A673 (cell line): ENCODE data around the gene USP15.

Experiments
- CTCF ChIP-seq: fragments of 300-800, 200-600 bp; sonication (generic); conservative IDR thresholded peaks from 2 replicates; pipeline ENCODE4 v1.5.1; 2017; ENCODE audit warnings: low read depth, mild to moderate bottlenecking, antibody characterized with exemption, low read length, moderate library complexity, mixed read lengths
- EZH2 ChIP-seq: fragments of 200-600 bp; sonication (generic); IDR thresholded peaks from 2 replicates; pipeline ENCODE4 v1.6.1; 2017; ENCODE audit warnings: borderline replicate concordance, low read depth, mild to moderate bottlenecking, mixed read lengths, antibody characterized with exemption, low read length; ENCODE audit not compliant: poor library complexity, severe bottlenecking

GRCh38 chr12:62346817-62347216, 86.6 kb downstream of the USP15 start:
- TF ChIP-seq CTCF (no peak), EZH2 (no peak)
